Esophagus squamous epithelium (tissue), 4 donors: ENCODE results near the gene ARHGAP28.

ENCODE experiments used
- CTCF ChIP-seq, 6 experiments: fragments of 450-650 bp in 4 of 6; fragments of 200-600 bp in 2 of 6; sonication (generic) in 2 of 6; IDR thresholded peaks; one replicate each; pipeline ENCODE4 v1.5.1; 2016 to 2019; ENCODE audit warnings: antibody characterized with exemption in 6 of 6, mild to moderate bottlenecking in 4 of 6, moderate library complexity in 4 of 6
- POLR2A ChIP-seq, 4 donors: fragments of 450-650 bp; IDR thresholded peaks; one replicate each; pipeline ENCODE4 v1.6.1; 2017; ENCODE audit warnings: antibody characterized with exemption in 4 of 4, mild to moderate bottlenecking in 4 of 4, moderate library complexity in 3 of 4

GRCh38 chr18:6882401-6882800, 152.9 kb downstream of the ARHGAP28 start:
- TF ChIP-seq POLR2A (IDR thresholded peaks at IDR 0.05) (no peak), CTCF (IDR thresholded peaks at IDR 0.05) (no peak)
